GM10248 (cell line): ENCODE results near the gene TSC22D3.

Experiments
- CTCF ChIA-PET: fragments of 300-600 bp; sonication (Branson Sonifier 250); formaldehyde crosslinking; extraction: SDS; loops from one replicate; lab custom pipeline; 2021; ENCODE audit warnings: antibody characterized with exemption; lab: Yijun Ruan, JAX
- POLR2A ChIA-PET: fragments of 350-650 bp; sonication (Branson Sonifier 250); formaldehyde crosslinking; extraction: SDS; loops from one replicate; lab custom pipeline; 2020; ENCODE audit warnings: antibody characterized with exemption; lab: Yijun Ruan, JAX
- DNase-seq: peaks from one replicate; pipeline ENCODE4 v3.0.0; 2012; ENCODE audit errors: extremely low spot score
- TF ChIP-seq, protein P1 (sequence below): IDR thresholded peaks from 2 replicates; pipeline ENCODE4 v1.5.1; 2012; ENCODE audit warnings: mild to moderate bottlenecking, low read depth; ENCODE audit errors: extremely low read depth, missing control alignments, control extremely low read depth

The TSC22D3 gene

DNA sequence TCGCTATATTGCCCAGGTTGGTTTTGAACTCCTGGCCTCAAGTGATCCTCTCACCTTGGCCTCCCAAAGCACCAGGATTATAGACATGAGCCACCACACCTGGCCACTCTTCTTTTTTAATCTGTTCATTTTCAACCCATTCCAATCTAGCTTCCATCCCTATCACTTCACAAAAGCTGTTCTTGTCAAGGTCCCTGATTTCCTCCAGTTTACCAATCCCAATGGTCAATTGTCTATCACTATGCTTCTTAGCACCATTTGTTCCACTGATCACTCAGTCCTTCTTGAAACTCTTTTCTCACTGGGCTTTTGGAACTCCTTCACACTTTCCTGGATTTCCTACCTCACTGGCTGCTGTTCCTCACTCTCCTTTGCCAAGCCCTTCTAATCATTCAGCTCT is 108.7 kb downstream of the TSC22D3 start:
- TF ChIP-seq, protein P1, sequence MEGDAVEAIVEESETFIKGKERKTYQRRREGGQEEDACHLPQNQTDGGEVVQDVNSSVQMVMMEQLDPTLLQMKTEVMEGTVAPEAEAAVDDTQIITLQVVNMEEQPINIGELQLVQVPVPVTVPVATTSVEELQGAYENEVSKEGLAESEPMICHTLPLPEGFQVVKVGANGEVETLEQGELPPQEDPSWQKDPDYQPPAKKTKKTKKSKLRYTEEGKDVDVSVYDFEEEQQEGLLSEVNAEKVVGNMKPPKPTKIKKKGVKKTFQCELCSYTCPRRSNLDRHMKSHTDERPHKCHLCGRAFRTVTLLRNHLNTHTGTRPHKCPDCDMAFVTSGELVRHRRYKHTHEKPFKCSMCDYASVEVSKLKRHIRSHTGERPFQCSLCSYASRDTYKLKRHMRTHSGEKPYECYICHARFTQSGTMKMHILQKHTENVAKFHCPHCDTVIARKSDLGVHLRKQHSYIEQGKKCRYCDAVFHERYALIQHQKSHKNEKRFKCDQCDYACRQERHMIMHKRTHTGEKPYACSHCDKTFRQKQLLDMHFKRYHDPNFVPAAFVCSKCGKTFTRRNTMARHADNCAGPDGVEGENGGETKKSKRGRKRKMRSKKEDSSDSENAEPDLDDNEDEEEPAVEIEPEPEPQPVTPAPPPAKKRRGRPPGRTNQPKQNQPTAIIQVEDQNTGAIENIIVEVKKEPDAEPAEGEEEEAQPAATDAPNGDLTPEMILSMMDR, result no peak
- no peak for DNase-seq
- POLR2A ChIA-PET, result no interaction called here
- CTCF ChIA-PET, result interaction anchor here (1.5 to 14.0 kb wide), 2 partner anchors 10 to 50 kb away, joined by 5 to 126 read pairs; no protein-coding TSS in a partner anchor
